Measurements from ENCODE around the gene KCTD3. TPM values are rescaled to one million over a fixed set of nuclear protein-coding genes. Genes with fewer than 3 reads are reported as not detected.

The KCTD3 gene
- 57.6 and 65.6 TPM in 2 replicates for total RNA-seq (2014; rRNA removed; shearing (Covaris generic))

DNA sequence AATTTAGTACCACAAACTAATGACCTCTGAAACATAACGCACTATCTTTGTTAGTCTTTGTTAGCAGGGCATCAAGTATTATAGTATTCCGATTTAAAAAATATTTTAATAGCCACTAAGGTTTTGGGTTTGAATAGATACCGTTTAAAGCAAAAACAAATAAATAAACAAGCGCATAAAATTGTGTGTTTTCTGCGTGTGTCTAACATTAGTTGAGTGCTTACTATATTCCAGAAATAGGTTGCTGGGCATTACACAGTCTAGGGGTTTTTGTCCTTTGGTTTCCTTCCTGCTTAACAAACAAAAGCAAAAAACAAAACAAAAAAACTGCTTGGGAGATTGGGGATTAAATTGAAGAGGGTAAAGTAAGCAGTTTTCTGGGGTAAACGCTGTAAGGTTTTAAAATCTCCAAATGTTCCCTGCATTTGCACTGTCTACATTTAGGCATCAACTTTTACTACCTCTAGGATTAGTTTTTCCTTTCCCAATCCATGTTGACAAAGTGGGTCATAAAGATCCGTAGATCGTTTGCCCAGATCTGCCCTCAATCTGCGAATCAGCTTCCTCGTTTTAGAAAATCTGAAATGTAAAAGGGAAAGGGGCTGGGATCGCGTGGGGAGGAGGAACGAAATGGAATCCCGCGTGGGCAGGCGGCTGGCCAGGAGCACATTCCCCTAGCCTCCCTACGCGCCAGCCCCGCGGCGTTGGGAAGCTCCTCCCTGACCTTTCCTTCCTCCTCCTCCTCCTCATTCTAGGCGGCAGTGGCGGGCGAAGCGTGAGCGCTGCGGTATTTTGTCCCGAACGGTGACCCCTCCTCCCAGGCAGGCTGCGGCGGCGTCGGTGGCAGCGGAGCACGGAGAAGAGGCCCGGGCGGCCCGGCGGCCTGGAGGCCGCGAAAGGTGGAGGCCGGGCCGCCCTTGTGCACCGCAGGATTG, at the start of gene KCTD3:
TSS of gene KCTD3 (plus strand) at position 749 of the 935 bp plus-strand sequence. CDS start 382 bp downstream, outside the sequence.
- Histone ChIP-seq H3K9me3 (replicated peaks) (no peaks in the 10 kb centered on the region), H3K4me3 (peak within 1 kb of the TSS; percentile 73), H3K27me3 (no peaks in the 10 kb centered on the region), H3K27ac (peak within 1 kb of the TSS; percentile 88), H3K36me3 (no peaks in the 10 kb centered on the region), H3K4me1 (no peaks in the 10 kb centered on the region)
- DNase-seq = peak; percentile 81 to 85

DNA sequence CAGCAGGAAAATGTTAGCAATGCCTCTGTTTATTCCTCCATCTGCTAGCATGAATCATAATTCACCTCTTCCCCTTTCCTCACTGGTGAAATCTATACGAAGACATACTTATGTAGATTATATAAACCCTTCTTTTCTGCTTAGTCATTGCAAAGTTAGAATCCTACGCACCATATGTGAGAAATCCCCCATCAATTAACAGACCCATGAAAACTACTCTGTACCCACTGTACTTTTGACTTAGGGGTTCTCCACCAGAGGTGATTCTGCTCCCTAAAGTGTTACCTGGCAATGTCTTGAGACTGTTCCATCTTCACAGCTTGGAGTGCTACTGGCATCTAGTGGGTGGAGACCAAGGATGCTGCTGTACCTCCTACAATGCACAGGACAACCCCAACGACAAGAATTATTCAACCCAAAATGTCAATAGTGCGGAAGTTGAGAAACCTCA, 49.6 kb upstream of the KCTD3 start:
- Histone ChIP-seq H3K4me3 (no peak overlapping the region), H3K27ac (no peak overlapping the region), H3K9me3 (replicated peaks) (0 out of 2 replicates have a peak, but pooled peaks cover 2% of the 10 kb centered on the region), H3K4me1 (no peaks in the 10 kb centered on the region), H3K36me3 (no peaks in the 10 kb centered on the region), H3K27me3 (no peaks in the 10 kb centered on the region)
- DNase-seq = peak in 1 of 2 experiments; percentile 5

DNA sequence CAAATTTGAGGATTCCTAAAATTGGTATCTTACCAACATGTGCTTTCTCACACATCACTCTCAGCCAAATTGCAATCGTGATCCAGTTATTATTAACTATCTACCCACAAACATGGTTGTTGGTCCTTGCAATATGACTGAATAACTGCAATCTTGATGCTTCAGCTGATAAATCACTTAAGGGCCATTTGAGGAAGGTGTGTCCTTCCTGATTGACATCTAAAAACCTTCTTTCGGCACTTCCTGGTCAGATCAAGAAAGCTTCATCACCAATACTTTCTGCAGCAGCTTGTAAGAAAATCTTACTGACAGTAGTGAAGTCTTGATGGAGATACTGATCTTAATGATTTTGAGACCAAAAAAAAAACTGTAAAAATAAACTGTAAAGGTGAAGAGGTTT, 48.5 kb upstream of the KCTD3 start:
- Histone ChIP-seq H3K36me3 (no peaks in the 10 kb centered on the region), H3K4me1 (no peaks in the 10 kb centered on the region), H3K27ac (no peak overlapping the region), H3K27me3 (no peaks in the 10 kb centered on the region), H3K4me3 (no peak overlapping the region), H3K9me3 (replicated peaks) (0 out of 2 replicates have a peak, but pooled peaks cover 2% of the 10 kb centered on the region)
- DNase-seq = no peak

DNA sequence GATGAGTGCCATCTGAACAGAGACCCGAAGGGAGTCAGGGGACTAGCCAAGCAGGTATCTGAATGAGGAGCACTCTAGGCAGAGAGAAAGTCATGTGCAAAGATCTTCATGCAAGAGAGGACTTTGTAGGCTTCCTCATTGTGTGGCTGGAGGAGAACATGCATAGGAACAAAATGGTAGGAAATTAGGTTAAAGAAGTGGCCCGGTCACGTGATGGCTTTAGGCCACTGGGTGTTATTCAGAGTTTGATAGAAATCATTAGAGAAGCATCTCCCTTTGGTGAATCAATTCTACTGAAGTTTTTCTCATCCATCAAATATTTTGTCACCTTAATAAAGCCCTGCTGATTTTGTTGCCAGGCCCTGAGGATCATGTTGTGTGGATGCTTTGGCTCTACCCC, 45.8 kb upstream of the KCTD3 start:
- Histone ChIP-seq H3K4me1 (no peaks in the 10 kb centered on the region), H3K27ac (no peak overlapping the region), H3K4me3 (no peak overlapping the region), H3K27me3 (no peaks in the 10 kb centered on the region), H3K9me3 (replicated peaks) (0 out of 2 replicates have a peak, but pooled peaks cover 2% of the 10 kb centered on the region), H3K36me3 (no peaks in the 10 kb centered on the region)
- no peak for DNase-seq

DNA sequence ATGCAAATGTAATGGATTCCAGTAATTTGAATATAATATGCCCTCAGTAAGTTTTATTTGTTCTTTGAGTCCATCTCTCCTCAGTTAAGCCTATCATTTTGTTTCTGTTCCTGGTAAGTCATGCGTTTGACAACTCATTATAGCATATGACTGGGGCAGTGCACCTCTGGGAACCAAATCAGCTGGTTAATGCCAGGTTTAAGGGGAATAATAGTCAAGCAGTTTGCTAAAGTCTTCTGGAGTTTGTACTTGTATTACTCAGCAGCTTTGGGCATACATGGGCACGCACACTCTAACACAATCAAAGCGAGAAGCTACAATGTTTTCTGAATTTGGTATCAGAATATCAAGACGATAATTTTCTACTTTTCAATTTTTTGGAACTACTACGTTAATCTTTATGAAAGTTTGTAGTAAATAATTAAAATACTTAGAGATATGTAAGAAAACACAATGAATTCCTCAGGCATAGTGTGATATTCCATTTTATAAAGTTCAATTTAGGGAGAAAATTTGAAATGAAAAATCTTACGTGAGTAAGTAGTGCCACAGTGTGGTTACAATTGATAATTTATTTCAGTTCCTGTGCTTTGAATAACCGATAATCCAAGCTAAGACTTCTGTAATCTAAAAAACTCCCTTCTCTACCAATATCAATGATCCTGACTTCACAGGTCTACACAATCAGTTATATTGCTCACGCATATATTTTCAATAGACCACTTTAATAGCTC, 43.8 kb upstream of the KCTD3 start:
- Histone ChIP-seq H3K27me3 (no peaks in the 10 kb centered on the region), H3K36me3 (no peaks in the 10 kb centered on the region), H3K27ac (no peak overlapping the region), H3K9me3 (replicated peaks) (0 out of 2 replicates have a peak, but pooled peaks cover 2% of the 10 kb centered on the region), H3K4me3 (no peak overlapping the region), H3K4me1 (no peaks in the 10 kb centered on the region)
- DNase-seq = no peak

DNA sequence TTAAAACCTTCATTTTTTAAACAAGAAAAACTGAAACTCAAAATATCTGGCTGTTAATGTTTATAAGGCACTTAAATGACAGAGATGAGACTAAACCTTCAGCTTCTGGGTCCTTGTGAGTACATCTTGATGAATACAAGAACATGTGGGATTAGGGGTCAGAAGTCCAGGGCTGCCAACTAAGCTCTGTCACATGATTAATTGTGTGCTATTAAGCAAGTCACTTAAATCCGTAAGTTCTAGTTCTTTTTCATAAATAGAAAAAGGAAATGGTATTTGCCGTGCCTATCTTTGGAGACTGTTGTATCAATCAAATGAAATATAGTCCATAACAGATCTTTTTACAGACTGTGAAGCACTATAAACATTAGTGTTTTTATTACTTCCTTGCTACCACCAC, 43.2 kb upstream of the KCTD3 start:
- Histone ChIP-seq H3K4me1 (no peaks in the 10 kb centered on the region), H3K36me3 (no peaks in the 10 kb centered on the region), H3K27ac (no peak overlapping the region), H3K4me3 (no peak overlapping the region), H3K9me3 (replicated peaks) (no peaks in the 10 kb centered on the region), H3K27me3 (no peaks in the 10 kb centered on the region)
- DNase-seq = no peak

DNA sequence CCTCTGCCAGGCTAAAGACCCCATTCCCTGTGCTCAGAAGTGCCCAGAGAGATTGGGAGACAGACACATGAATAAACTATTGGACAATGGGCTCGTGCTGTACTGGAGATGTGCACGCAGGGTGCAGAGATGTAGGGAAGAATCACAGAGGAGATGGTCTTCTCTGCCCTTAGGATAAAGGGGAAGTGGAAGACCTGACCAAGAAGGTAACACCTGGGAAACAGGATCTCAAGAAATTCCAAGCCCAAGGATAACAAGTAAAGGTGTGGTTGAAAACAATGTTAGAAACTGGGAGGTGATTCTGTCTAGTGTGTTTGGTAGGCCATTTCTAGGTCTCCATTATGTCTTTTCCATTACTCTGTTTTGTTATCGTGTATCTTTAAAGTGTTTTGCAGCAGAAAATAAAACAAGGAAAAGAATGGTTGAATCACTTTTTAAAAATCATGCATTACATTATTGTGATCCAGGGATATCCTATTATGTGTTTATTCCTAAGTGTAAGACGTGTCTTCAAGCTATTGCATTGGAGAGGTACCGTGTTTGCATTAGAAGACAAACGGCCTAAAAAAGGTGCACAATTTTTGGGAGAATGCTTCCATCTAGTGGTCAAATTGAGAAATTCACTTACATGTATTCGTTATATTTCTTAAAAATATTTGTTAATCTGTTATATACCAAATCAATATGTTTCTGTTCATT, 40.8 kb upstream of the KCTD3 start:
- DNase-seq = peak in 1 of 2 experiments; percentile 65
- Histone ChIP-seq H3K9me3 (replicated peaks) (no peaks in the 10 kb centered on the region), H3K4me1 (no peaks in the 10 kb centered on the region), H3K4me3 (no peak overlapping the region), H3K36me3 (no peaks in the 10 kb centered on the region), H3K27me3 (no peaks in the 10 kb centered on the region; the same call in 1 of the 2 replicates), H3K27ac (no peak overlapping the region)

DNA sequence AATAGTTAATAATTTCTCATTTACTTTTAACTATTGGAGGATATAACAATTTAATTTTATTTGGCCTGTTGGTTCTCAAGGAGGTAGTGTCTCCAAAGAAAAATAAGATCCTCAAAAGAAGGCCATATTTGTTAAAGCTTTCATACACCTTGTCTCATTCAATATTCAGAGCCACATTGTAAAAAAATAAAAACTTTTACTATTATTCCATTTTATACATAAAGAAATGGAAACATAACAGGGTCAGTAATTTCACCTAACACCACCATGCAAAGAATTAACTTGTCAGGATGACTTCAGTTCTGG, 40.3 kb upstream of the KCTD3 start:
- Histone ChIP-seq H3K27ac (no peak overlapping the region), H3K9me3 (replicated peaks) (no peaks in the 10 kb centered on the region), H3K4me1 (no peaks in the 10 kb centered on the region), H3K27me3 (no peaks in the 10 kb centered on the region; the same call in 1 of the 2 replicates), H3K36me3 (no peaks in the 10 kb centered on the region), H3K4me3 (no peak overlapping the region)
- no peak for DNase-seq

DNA sequence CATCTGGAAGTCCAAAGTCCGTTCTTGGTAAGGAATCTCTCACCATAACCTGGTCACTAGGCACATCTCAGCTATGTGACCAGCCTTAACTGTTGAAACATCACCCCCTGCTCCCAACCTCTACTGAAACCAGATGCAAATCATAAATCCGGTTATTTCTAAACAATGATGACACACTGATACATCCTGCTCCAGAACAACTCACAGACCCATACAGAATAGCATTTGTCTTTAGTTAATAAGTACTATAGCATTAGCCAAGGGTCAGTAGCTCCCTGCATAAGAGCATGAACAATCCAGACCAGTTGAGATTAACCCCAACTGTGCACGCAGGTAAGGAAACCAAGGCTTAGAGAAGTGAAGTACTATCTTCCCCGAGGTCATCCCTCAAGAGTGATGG, 38.0 kb upstream of the KCTD3 start:
- Histone ChIP-seq H3K4me1 (no peaks in the 10 kb centered on the region), H3K27me3 (no peaks in the 10 kb centered on the region; the same call in 1 of the 2 replicates), H3K36me3 (no peaks in the 10 kb centered on the region), H3K4me3 (no peak overlapping the region), H3K27ac (no peak overlapping the region), H3K9me3 (replicated peaks) (no peaks in the 10 kb centered on the region)
- no peak for DNase-seq

DNA sequence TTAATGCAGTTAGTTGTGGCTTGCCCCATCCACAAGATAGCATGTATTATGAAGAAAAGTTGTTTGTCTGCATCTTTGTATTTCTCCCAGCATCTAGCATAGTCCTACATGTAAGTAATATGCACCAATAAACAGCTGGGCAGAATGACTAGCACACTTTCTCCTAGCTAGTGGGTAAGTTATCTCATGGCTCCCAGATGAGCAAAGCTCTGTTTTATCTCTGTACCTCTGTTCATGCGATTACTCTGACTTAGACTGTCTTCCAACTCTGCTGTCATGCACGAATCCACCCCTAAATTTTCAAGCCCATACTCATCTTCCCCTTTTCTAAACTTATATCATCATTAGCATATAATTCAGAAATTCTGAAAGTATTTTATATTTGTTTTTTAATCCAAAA, 37.5 kb upstream of the KCTD3 start:
- no peak overlapping the region for H3K4me3 ChIP-seq
- DNase-seq = no peak
- no peaks in the 10 kb centered on the region; the same call in 1 of the 2 replicates for H3K27me3 ChIP-seq
- H3K36me3 ChIP-seq = no peaks in the 10 kb centered on the region
- H3K9me3 ChIP-seq (replicated peaks) = no peaks in the 10 kb centered on the region
- no peak overlapping the region for H3K27ac ChIP-seq
- H3K4me1 ChIP-seq = no peaks in the 10 kb centered on the region

DNA sequence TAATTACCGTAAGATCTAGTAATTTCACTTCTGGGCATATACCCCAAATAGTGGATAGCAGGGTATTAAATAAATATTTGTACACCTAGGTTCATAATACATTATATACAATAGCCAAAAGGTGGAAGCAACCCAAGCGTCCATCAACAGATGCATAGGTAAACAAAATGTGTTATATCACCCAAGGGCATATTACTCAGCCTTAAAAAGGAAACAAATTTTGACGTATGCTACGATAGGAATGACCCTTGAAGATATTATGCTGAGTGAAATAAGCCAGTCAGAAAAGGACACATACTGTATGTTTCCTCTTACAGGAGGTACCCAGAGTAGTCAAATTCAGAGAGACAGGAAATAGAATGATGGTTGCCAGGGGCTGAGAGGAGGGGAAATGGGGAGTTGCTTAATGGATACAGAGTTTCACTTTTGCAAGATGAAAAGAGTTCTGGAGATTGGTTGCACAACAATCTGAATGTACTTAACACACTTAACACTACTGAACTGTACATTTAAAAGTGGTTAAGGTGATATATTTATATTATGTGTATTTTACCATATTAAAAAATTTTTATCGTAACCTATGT, 36.6 kb upstream of the KCTD3 start:
- no peaks in the 10 kb centered on the region; the same call in 1 of the 2 replicates for H3K27me3 ChIP-seq
- H3K36me3 ChIP-seq = no peaks in the 10 kb centered on the region
- H3K27ac ChIP-seq = no peak overlapping the region
- no peak for DNase-seq
- H3K4me3 ChIP-seq = no peak overlapping the region
- no peaks in the 10 kb centered on the region for H3K4me1 ChIP-seq
- no peaks in the 10 kb centered on the region for H3K9me3 ChIP-seq (replicated peaks)

DNA sequence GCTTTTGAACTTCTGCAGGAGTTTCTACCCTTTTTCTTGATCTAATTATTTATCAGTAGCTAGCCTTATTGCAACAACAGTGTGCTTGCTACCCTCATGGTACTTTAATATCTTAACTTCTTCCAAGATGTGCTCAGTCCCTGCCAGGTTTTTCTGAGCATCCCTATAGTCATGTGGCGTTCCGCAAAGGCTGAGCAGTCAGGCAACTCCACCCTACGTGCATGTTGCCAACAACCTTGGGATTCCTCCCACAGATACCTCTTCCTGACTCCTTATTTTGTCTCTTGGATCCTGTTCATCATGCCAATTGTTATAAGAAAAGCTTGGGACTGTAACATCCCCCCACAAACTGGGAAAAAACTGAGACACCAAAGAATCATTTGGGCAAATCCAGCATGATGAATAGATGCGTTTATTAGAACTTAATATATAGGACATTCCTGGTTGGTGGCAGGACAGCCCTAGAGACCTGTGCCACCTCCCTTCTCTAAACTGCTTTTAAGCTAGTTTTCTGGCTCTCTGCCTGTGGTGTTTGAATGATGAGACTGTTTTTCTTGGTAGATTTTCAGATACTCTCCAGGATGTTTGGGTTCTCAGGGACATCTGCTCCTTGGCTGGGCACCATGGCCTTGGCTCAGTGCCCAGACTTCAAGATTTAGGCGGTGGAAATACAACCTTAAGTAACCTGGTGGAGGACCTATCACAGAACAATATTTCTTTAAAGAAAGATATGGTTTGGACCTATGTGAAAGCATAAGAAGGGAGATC, 27.1 kb upstream of the KCTD3 start:
- H3K4me3 ChIP-seq = no peak overlapping the region
- no peaks in the 10 kb centered on the region for H3K9me3 ChIP-seq (replicated peaks)
- H3K36me3 ChIP-seq = no peaks in the 10 kb centered on the region
- H3K4me1 ChIP-seq = no peaks in the 10 kb centered on the region
- no peaks in the 10 kb centered on the region for H3K27me3 ChIP-seq
- H3K27ac ChIP-seq = no peak overlapping the region
- peak in 1 of 2 experiments; percentile 44 for DNase-seq

DNA sequence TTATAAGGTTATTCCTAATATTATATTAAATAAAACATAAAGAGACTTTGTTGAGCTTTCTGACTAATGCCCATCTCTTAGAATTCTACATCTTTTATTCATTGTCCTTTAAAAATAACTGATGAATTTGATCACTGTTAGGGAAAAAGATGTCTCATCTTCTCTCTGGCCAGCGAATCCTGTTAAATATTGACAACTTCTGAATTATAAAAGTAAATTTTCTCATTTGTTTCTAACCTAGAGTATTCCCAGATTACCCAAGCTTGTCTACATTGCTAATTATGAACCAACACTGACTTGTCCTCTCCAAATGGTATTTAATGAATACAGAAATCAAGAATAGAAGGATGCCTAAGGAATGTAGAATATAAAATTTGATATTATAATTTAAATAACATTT, 24.8 kb upstream of the KCTD3 start:
- Histone ChIP-seq H3K36me3 (no peaks in the 10 kb centered on the region), H3K27me3 (no peaks in the 10 kb centered on the region), H3K9me3 (replicated peaks) (no peaks in the 10 kb centered on the region), H3K4me1 (no peaks in the 10 kb centered on the region), H3K4me3 (no peak overlapping the region), H3K27ac (no peak overlapping the region)
- no peak for DNase-seq

DNA sequence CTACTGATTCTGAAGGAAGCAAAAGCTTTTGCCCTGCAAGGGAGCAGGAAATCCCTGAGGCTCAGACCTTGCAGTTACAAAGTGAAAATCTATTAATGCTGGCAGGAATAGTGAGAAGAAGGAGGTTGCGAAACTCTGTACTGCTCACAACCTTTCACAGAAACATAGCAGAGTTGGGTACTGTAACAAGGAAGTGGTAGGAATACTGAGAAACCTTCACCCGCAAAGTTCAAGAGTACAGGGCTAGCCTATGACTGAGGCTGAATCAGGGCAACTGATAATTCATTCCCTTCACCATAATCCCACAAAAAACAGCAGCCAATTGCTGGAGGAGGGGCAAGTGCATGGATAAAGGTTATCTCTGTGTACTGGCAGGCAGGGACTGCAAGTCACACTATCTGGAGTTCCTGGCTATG, 23.9 kb upstream of the KCTD3 start:
- Histone ChIP-seq H3K36me3 (no peaks in the 10 kb centered on the region), H3K4me3 (no peak overlapping the region), H3K4me1 (no peaks in the 10 kb centered on the region), H3K27ac (no peak overlapping the region), H3K9me3 (replicated peaks) (no peaks in the 10 kb centered on the region), H3K27me3 (no peaks in the 10 kb centered on the region)
- no peak for DNase-seq
